ENCODE results near the gene HMGCLL1.

Gene HMGCLL1

DNA sequence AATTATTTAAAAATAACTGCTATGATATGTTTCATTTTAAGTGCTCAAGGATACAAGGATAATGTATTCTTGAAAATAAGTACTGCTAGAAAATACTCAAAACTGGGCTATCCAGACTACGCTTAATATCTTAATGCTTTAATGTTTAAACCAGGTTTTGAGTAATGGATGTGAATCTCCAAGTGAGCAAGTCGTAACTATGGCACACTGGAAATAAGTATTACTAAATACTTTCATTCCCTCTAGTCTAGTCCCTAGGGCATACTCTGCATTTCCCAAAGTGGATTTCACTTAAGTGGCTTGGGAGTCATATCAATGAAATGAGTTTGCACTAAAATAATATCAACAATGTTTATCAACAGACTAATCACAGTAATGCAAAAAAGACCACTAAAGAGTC, 48.1 kb downstream of the HMGCLL1 start:
- DNase-seq: no peak

DNA sequence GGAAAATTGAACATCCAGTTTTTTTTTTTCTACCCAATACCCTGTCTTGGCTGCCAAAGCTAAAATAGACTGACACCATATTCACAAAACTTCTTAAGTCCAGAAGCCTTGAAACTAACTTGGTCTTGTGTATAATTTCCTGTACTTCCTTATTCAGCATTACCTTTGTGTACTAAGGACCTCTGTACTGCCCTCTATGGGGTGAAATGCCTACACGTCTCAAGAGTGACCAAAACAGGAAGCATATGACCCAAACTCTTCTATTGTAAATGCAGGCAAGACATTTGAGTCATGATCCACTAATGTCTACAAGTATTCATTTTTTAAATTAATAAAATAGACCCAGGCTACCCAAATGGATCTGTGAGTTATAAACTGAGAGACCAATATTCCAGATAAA, 50.4 kb downstream of the HMGCLL1 start:
- DNase-seq: no peak

DNA sequence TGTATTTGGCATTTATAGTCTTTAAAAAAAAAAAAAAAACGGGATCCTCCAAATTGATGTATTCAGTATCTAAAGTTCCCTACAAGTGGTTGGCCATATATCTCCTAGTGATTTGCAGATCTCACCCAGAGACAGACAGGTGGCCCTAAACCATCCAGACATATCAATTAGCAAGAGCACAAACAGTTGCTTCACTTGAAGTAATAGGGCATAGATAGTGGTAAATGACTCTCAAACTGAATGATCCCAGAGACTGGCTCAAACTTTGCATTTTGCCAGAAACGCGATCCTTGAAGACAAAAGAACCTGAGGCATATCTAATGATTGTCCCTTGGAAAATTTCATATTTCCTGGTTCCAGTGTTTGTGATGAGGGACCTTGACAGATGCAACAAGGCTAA, 54.6 kb downstream of the HMGCLL1 start:
- no peak for DNase-seq

DNA sequence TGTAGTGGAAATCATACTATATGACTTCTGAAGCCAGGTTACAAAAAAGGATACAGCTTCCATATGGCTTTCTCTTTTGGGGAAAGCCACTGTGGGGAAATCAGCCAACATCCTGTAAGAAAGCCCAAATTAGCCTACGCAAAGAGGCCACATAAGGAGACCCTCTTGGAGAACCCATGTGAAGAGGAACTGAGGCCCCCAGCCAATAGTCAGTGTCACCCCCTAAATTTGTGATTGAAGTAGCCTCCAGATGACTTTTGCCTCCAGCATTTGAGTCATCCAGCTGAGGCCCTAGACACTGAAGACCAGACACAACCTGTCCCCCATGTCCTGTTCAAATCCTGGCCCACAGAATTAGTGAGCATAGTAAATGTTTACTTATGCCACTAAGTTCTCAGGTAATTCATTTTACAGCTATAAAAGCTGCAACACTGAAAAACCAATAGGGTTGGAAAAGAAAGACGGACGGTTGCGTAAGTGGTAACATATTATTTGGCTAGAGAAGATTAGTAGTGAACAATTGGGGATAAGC, 60.4 kb downstream of the HMGCLL1 start:
- DNase-seq: no peak

DNA sequence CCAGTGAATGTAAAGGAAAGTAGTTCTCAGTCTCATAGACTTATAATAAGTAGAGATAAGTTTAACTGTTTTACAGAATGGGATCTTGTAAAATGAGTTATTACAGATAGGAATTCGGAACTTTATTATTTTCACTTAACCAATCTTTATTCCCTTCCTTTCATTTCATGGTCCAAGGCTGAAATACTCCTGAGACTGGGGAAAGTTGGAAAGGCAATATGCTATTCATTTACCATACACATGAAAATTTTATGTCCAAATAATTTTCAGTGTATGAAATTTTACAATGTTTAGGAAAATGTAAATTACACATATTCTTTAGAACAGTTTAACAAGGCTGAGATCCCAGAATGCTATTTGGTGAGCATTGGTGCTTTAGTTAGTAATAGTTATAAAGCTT, 62.3 kb downstream of the HMGCLL1 start:
- DNase-seq: no peak

DNA sequence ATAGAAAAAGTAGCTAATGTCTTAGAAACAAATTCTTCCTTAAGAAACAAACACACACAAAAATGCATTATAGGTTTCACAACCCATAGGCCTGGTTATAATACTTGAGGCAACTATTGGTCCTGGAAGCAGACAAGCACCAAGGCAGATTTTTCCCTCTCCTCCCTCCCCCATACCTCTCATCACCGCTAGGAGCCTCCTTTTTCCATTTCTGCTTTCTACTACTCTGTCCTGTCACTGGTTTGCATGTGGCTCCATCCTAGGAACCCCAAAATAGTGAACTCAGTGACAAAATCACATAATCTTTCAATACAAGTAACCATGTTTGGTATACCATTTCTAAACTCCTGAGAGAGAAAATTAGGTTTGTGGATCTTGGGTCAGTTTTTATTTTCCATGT, 66.1 kb downstream of the HMGCLL1 start:
- no peak for DNase-seq

DNA sequence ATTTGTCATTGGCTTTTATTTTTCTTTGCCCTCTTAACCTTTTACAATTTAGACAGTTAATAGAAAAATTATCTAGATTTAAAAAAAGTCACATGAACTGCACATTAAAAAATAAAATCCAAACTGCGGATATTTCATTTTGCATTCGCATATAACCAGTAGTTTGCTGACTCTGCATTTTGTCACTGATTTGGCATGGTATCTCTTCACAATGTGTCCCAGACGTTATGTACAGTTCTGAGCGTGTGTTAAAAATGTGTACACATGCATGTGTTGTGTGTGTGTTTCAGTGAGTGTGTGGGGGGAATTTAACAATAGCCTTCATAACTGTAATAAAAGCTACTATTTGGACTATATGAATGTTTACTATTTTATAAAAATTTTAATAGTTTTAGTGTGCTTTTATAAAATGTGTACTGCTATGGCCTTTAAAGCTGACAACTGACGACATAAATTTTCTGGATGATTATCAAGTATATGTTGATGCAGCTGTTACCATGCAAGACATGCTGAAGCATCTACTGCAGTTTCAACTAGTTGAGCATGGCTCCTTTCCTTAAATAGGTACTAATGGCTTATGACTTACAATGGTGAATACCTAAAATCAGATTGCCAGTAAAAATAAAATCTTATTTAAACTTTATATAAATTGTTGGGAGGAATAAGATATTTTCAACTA, 67.7 kb downstream of the HMGCLL1 start:
- DNase-seq: no peak

DNA sequence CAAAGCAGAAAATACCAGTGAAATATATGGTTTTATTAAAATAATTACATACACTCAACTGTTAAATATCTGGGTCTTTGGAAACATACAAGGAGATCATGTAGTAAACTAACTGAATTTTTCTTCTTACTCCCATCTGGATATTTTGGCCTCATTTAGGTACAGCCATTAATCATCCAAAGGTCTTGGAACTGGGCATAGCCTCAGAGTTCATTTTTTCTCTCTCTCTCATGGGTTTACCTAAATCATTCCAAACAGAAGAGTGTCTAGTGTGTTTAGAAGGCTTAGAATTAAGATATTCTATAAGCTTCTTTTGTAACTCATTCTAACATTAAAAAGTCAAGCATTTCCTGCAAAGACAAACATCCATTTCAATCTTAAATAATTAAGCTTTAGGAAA, 79.4 kb downstream of the HMGCLL1 start:
- no peak for DNase-seq

DNA sequence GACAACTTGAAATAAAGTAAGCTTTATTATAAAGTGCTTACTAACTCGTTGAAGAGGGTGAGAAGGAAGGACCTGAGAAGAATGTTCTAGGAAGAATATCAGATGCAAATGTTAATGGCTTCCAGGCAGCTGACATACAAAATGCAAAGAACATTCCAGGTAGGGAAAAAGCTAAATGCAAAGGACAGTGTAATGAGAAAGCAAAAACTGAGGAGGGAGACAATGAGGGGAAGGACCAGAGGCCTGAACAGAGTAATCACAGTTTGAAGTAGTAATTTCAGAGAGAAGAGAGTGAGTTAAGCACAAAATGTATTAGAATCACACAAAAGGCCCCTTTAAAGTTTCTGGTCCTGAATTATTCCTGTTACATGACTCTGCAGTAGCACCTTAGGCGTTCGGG, 81.3 kb downstream of the HMGCLL1 start:
- no peak for DNase-seq

DNA sequence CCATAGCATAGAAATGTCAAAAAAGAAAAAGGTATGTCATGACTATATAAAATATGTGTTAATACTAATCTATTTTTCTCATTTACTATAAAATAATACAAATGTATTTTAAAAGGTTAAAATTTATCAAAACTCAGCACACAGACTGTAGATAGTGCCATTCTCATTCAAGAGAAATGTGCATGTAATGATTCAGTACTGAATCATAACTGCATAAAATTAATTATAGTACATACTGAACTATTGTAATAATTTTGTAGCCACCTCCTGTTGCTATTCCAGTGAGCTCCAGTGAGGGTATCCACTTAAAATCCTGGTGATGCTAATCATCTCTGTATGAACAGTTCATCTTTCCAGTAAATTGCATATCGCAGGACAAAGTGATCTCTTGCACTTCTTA, 82.8 kb downstream of the HMGCLL1 start:
- no peak for DNase-seq

DNA sequence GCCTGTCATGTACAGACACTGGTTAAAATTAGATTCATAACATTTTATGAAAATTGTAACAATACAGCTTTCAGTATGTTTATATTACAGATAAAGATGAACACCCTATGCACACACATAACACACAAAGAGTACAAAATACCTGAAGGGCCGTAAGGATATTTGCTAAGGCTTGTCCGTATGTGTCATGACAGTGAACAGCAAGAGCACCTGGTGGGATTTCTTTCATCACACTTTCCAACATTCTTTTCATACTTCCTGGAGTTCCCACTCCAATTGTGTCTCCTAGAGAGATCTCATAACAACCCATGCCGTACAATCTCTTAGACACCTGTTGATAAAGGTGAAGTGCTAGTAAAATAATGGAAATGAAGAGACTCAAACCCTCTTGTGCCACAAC, 83.7 kb downstream of the HMGCLL1 start:
- DNase-seq: no peak

DNA sequence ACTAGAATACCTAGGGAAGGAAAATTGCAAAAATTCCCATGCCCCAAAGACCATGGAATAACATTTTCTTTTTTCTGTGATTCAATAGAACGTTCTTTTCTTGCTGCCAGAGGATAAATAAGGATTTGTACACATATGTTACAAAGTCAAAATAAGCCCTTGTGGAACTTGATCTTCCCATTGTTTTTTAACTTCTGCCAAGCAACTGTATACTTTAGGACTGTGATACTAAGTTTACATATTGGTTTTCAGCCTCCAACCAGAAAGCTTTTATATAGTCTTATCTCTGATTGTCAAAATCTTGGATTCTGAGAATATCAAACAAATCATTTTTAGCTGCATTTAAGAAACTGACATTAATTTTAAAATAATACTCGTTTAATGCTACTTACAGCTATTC, 84.6 kb downstream of the HMGCLL1 start:
- DNase-seq: no peak

DNA sequence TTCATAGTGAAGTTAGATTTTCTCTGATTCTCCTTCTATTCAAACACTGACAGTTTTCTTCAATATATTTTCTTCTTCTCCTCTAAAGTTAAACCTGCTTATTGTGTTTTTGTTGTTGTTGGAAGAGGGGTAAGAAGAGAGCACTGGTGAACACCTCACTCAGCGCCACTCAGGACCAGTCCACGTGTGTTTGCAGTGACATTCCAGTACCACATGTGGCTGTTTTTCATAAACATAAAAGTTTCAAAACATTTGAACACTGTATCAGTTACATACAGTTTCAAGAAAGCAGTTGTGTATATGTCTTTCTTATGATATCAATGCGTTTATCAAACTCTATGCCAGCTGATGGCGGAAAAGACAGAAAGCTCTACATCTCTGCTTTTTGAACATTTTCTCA, 86.7 kb downstream of the HMGCLL1 start:
- DNase-seq: no peak

DNA sequence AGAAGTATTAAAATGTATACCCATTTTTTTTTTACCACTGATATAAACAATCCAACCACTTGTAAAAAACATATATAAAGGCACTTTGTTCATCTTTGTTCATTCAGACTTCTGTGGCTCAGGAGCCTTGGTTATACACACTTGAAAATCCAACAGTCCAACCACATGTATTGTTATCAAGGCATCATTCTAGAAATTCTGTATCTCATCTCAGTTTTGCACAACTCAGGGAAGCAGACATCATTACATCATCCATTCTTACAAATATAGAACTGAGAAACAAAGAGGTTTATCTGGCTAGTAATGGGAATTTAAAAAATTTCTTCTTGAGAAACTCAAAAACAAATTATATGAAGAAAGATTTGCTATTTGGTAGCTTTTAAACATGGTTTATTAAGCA, 88.1 kb downstream of the HMGCLL1 start:
- no peak for DNase-seq

DNA sequence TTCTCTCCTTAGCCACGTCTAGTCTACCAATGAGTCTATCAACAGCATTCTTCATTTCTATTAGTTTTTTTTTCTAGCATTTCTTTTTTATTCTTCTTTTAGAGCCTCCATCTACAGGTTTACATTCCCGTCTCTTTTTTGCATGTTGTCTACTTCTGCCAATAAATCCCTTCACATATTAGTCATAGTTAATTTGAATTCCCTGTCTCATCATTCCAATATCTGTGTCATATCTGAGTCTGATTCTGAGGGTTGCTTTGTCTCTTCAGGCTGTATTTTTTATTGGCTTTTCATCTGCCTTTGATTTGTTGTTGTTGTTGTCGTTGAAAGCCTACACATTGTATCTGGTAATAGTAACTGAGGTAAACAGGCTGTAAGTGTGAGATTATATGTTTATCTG, 104.6 kb downstream of the HMGCLL1 start:
- DNase-seq: no peak

DNA sequence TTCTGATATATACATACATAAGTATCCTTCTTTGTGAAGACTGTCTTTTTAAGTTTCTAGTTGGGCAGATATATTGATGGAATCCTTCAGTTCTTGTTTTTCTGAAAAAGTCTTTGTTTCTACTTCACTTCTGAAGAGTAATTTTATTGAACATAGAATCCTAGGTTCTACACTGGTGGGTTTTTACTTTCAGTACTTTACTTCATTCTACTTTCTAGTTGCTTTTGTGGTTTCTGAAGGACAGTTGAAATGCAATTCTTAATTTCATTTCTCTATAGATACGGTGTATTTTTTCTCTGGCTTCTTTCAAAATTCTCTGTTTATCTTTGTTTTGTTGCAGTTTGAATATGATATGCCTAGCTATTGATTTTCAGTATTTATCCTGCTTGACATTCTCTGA, 105.3 kb downstream of the HMGCLL1 start:
- no peak for DNase-seq

DNA sequence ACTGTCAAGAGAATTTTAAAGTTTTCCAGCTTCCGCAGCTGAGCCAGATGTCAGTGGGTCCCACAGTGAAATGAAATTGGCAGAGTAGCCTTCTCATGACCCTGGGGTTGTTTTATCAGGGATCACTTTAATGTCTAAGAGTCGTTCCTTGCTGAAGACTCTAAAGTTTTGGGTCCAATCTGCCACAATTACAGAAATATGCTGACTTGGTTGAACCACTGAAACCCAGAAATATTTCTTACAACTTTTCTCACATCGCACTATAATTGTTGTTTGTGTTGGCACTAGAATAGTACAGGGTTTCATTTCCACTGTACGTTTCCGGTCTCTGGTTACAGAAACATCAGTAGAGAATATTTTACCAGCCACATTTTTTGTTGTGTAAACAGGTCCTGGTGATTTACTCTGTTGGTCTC, 109.0 kb downstream of the HMGCLL1 start:
- DNase-seq: no peak

DNA sequence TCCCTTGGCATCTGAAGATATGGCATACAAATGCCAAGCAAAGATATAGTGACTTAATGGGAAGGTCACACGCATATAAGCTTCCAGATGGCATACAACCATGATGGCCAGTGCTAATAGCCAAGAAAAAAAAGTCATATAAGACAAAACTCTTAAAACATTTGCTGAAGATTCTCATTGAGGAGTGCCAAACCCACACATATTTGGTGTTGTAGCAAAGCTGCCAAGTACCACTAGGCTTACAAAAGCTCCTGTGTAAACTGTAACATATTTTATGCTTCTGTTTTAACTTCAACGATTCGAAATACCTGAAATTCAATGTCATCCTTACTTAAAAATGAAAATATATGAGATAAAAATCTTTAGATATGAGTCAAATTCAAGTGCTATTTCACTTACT, 123.0 kb downstream of the HMGCLL1 start:
- no peak for DNase-seq

DNA sequence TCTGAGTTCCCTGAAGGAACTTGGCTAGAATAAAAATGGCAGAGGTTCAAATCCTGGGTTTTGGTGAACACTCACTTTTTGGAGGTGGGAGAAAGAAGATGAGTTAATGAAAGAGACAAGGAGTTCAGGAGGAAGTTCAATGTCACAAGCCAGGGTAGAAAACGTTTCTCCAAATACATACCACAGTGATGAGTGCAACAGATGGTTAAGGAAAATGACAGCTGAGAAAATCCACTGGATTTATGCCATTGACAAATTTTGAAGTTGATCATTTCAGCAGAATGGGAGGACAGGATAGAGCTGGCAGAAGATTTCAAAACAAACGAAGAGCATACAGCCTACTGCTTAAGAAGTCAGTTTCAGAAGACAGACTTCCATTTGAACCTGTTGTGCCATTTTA, 129.0 kb downstream of the HMGCLL1 start:
- DNase-seq: no peak

DNA sequence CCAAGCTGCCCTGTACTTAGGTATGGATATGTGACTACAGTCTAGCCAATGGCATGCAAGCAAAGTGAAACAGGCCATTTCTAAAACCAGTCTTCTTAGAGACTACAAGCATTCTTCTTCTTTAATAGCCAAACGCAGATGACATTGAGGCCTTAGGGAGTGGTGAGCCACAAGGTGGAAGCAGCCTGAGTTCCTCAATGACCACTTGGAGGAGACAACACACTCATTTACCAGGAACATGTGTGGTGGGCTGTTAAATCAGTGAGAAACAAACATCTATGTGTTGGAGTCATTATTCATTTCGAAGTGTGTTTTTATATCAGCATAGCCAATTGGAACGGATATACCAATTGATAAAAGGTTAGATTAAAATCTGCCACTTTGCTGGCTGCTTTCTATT, 129.8 kb downstream of the HMGCLL1 start:
- DNase-seq: no peak

DNA sequence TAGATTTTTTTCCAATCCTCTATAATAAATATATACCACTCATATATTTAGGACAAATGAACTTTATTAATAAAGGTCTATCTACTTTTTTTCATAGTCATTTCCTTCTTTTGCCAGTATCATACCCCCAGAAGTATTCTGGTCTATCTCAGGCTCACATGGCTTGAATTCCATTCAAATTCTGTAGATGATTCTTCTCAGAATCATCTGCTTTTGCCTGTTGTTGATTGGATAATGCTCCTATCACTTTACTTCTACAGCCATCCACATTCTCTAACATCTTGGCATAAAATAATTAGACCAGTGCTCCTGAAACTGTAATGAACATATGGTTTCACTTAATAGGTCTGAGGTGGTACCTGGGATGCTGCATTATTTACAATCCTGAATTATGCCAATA, 130.5 kb downstream of the HMGCLL1 start:
- DNase-seq: no peak

DNA sequence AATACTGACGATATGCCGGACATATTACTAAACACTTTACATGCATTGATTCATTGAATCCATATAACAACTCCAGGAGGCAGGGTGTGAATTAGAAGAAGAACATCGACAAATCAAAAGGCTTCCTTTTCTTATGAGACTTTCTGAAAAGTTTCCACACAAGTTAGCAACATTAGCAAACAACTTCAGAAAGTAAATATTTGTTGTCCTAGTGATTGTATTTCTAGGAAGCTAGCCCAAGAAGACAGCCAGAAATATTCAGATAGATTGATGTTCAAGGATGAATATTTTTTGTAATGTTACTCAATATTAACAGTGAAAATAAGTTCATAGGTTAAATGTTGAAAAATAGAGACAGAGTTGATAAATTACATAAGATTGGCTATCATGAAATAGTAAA, 131.1 kb downstream of the HMGCLL1 start:
- no peak for DNase-seq

DNA sequence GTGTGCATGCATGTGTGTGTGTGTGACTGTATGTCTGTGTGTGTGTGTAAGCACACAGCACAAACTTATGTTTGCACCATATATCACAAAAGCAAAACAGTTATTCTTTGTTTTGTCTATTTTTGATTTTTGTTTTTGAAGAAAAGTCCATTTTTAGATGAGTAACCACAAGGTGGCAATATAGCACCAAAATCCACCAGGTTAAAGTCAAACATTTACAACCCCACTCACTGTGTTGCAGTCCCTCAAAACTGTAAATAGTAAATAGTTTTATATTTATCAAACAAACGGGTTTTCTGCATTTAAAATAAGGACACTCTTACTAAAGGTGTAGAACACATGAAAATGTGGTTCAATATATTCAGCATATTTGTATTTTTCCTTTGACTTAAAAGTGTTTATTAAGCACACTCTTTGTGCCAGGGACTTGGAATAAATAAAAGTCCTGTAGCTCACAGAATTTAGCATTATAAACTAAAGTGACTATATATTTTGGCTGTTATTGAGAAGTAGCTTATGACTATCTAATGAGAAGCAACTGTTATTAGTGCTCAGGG, 133.3 kb downstream of the HMGCLL1 start:
- peak; percentile 11 for DNase-seq

DNA sequence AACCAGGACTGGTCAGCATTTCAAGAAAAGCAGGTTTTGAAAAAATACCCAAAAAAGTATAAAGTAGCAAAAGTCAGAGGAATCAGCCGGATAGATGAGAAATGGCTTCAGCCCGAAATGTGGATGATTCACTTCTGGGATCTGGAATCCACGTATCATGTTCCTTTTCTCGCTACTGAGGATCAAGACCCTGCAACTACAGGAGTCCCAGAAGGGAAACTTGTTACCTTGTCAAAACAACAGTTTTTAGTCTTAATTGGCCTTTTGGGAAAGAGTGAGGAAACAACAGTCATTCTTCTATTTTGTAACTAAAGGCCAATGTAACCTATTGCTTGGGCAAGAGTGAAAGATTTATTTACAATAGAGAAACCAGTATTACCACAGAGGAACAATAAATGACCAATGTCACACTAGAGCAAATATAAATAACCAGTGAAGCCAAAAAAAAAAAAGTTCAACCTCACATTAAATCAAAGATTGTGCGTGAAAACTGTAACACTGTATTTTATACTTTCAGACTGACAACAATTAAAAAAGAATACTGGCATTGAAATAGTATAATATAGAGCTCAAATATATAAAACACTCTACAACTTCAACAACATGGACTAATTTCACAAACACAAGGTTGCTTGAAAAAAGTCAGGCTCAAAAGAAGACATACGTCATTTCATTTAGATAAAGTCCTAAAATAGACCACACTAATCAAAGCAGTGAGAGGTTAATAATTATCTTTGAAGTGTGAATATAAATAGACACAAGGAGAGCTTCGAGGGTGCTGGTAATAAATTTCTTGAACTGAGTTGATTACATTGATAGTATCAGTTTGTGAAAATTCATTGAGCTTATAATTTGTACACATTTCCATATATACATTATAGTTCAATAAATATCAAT, 135.5 kb downstream of the HMGCLL1 start:
- DNase-seq: no peak

All from midbrain (tissue), 1 donor.